Fibroblast of lung (primary cell): Measurements from ENCODE around the gene SPACA4.

ENCODE experiments used
- EZH2 ChIP-seq: IDR thresholded peaks from 2 replicates; pipeline ENCODE4 v1.5.1; 2012; ENCODE audit warnings: low read length, control low read depth, mild to moderate bottlenecking; ENCODE audit errors: missing control alignments
- TF ChIP-seq, protein P1 (sequence below), 2 donors: IDR thresholded peaks in 1 of 2; conservative IDR thresholded peaks in 1 of 2; 1 replicate in 1 of 2; 2 replicates in 1 of 2; pipeline ENCODE4 v1.5.1; 2011 to 2012; ENCODE audit warnings: low read length in 2 of 2, control low read depth in 1 of 2, inconsistent platforms in 1 of 2, low read depth in 1 of 2, mild to moderate bottlenecking in 1 of 2

- TF ChIP-seq, protein P1, sequence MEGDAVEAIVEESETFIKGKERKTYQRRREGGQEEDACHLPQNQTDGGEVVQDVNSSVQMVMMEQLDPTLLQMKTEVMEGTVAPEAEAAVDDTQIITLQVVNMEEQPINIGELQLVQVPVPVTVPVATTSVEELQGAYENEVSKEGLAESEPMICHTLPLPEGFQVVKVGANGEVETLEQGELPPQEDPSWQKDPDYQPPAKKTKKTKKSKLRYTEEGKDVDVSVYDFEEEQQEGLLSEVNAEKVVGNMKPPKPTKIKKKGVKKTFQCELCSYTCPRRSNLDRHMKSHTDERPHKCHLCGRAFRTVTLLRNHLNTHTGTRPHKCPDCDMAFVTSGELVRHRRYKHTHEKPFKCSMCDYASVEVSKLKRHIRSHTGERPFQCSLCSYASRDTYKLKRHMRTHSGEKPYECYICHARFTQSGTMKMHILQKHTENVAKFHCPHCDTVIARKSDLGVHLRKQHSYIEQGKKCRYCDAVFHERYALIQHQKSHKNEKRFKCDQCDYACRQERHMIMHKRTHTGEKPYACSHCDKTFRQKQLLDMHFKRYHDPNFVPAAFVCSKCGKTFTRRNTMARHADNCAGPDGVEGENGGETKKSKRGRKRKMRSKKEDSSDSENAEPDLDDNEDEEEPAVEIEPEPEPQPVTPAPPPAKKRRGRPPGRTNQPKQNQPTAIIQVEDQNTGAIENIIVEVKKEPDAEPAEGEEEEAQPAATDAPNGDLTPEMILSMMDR (conservative IDR thresholded peaks at IDR 0.05 in 1 of 2, IDR thresholded peaks at IDR 0.05 in 1 of 2; ENCODE audit: low read depth in 1 of 2, low read length in 2 of 2): no peak
- no peak for TF ChIP-seq EZH2
Observed at GRCh38 chr19:48614436-48615230, 8.1 kb downstream of the SPACA4 start, which contains the start of gene FAM83E.
